ENCODE data around the gene CCDC148.

The CCDC148 gene

GRCh38 chr2:158214431-158214830, 242.1 kb downstream of the CCDC148 start:
- Mint-ChIP-seq H3K36me3 (ENCODE audit: low read depth) (peaks cover 3% of the 10 kb centered on the region), H3K27ac (peak overlapping the region in 1 of 3 experiments; percentile 18), H3K9me3 (no peaks in the 10 kb centered on the region), H3K4me1 (peaks cover 10% of the 10 kb centered on the region), H3K4me3 (no peak overlapping the region), H3K27me3 (ENCODE audit: low read depth) (no peaks in the 10 kb centered on the region)
- TF ChIP-seq CTCF (IDR thresholded peaks at IDR 0.05; ENCODE audit: unreplicated experiment in 3 of 3) = no peak

- Mint-ChIP-seq H3K9me3 (no peaks in the 10 kb centered on the region), H3K27ac (no peak overlapping the region), H3K4me1 (peaks cover 10% of the 10 kb centered on the region), H3K27me3 (ENCODE audit: low read depth) (no peaks in the 10 kb centered on the region), H3K36me3 (ENCODE audit: low read depth) (no peaks in the 10 kb centered on the region), H3K4me3 (no peak overlapping the region)
- no peak for TF ChIP-seq CTCF (IDR thresholded peaks at IDR 0.05; ENCODE audit: unreplicated experiment in 3 of 3)
These were observed 242.8 kb downstream of the CCDC148 start for GRCh38 chr2:158213773-158214172.

GRCh38 chr2:158212301-158212700, 244.3 kb downstream of the CCDC148 start:
- Mint-ChIP-seq H3K4me3 (no peak overlapping the region), H3K36me3 (ENCODE audit: low read depth) (no peaks in the 10 kb centered on the region), H3K4me1 (peaks cover 10% of the 10 kb centered on the region), H3K27ac (no peak overlapping the region), H3K27me3 (ENCODE audit: low read depth) (no peaks in the 10 kb centered on the region), H3K9me3 (no peaks in the 10 kb centered on the region)
- TF ChIP-seq CTCF (IDR thresholded peaks at IDR 0.05; ENCODE audit: unreplicated experiment in 3 of 3) = no peak

DNA sequence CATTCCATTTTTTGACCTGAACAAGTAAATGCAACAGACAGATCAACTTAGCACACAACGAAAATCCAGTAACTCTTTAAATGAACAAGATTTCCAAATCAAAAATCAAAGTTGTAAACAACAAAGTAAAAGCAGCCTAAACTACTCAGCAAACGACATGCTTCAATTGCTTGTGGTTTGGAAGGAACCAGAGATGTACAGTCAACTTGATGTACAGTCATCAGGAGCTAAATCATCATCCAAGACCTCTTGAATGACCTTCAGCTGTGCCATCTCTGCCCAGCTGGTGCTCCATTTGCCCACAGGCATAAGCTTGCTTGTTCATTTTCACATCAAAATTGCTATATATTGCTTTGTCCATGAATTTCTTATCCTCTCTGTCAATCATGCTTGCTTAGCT, 245.1 kb downstream of the CCDC148 start:
- H3K36me3 Mint-ChIP-seq (ENCODE audit: low read depth) = no peaks in the 10 kb centered on the region
- H3K27ac Mint-ChIP-seq = no peak overlapping the region
- H3K4me1 Mint-ChIP-seq = peaks cover 10% of the 10 kb centered on the region
- H3K4me3 Mint-ChIP-seq = no peak overlapping the region
- TF ChIP-seq CTCF (IDR thresholded peaks at IDR 0.05; ENCODE audit: unreplicated experiment in 3 of 3) = no peak
- no peaks in the 10 kb centered on the region for H3K27me3 Mint-ChIP-seq (ENCODE audit: low read depth)
- H3K9me3 Mint-ChIP-seq = no peaks in the 10 kb centered on the region

DNA sequence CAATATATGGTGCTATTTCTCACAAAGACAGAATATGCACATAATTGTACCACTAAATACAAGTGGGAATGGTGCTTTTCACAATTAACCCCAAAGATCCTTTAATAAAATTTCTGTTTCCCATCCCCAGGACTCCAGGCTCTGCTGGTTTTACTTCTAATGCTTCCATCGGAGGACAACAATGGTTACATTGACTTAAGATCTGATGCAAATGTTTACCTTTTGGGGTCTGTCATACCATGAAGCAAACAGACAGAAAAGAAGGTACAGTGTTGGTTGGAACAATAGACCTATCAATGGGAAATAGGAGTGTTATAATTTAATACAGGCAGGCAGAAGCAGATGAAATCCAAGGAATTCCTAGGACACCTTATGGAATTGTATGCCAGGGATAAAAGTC, 249.2 kb downstream of the CCDC148 start:
- H3K27me3 Mint-ChIP-seq (ENCODE audit: low read depth) = no peaks in the 10 kb centered on the region
- no peaks in the 10 kb centered on the region for H3K36me3 Mint-ChIP-seq (ENCODE audit: low read depth)
- no peak overlapping the region for H3K27ac Mint-ChIP-seq
- H3K4me1 Mint-ChIP-seq = peaks cover 10% of the 10 kb centered on the region
- no peaks in the 10 kb centered on the region for H3K9me3 Mint-ChIP-seq
- no peak overlapping the region for H3K4me3 Mint-ChIP-seq
- no peak for TF ChIP-seq CTCF (IDR thresholded peaks at IDR 0.05; ENCODE audit: unreplicated experiment in 3 of 3)

DNA sequence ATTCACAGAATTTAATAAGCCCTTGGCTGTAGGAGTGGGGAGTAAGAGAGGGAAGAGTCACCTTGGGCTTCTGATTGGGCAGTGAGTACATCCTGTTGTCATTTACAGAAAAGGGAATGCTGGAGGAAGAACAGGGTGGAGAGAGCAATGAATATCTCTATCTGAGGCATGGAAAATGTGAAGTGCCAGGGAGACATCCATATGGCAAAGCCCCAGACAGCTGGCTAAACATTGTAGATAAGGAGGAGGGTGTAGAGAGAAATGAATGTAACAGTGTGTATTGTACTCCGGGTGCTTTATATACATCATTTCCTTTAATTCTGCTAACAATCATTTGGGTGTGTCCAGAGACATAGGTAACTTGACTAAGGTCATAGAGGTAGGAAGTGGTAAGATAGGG, 251.3 kb downstream of the CCDC148 start:
- no peak overlapping the region for H3K27ac Mint-ChIP-seq
- H3K9me3 Mint-ChIP-seq = no peaks in the 10 kb centered on the region
- no peak overlapping the region for H3K4me3 Mint-ChIP-seq
- H3K27me3 Mint-ChIP-seq (ENCODE audit: low read depth) = no peaks in the 10 kb centered on the region
- no peak for TF ChIP-seq CTCF (IDR thresholded peaks at IDR 0.05; ENCODE audit: unreplicated experiment in 3 of 3)
- no peaks in the 10 kb centered on the region for H3K36me3 Mint-ChIP-seq (ENCODE audit: low read depth)
- peaks cover 18% of the 10 kb centered on the region for H3K4me1 Mint-ChIP-seq

All from nephron (organoid).